ENCODE results near the gene DIPK1B.

GRCh38 chr9:136746155-136746490 lies 33.8 kb downstream of the DIPK1B start:
- TF ChIP-seq E4F1 (IDR thresholded peaks at IDR 0.05; ENCODE audit: borderline replicate concordance, partially characterized antibody) = no peak
- TF ChIP-seq RFX5 (IDR thresholded peaks at IDR 0.05; ENCODE audit: low read depth, low read length) = no peak
- TF ChIP-seq BCLAF1 (IDR thresholded peaks at IDR 0.05) = no peak
- TF ChIP-seq EP300 (IDR thresholded peaks at IDR 0.05; ENCODE audit: borderline replicate concordance in 1 of 2, control insufficient read depth in 1 of 2, low read depth in 2 of 2, low read length in 2 of 2) = no peak
- TF ChIP-seq IKZF1 (conservative IDR thresholded peaks at IDR 0.05) = no peak
- no peak for TF ChIP-seq RAD21 (IDR thresholded peaks at IDR 0.05; ENCODE audit: insufficient read depth, low read depth, low read length)
- no peak for TF ChIP-seq ASH2L (IDR thresholded peaks at IDR 0.05; ENCODE audit: borderline replicate concordance, low read depth)
- no peak for TF ChIP-seq EZH2 (IDR thresholded peaks at IDR 0.05; ENCODE audit: borderline replicate concordance, control insufficient read depth, low read depth, low read length)

All from GM12878 (cell line).